NCI-H146 treated with DMSO at 0.1 percent for 48 hours (cell line): ENCODE data around the gene SLC25A3.

Source experiments
- DNase-seq: peaks from one replicate; lab custom pipeline; 2025; ENCODE audit not compliant: unreplicated experiment; lab: John Stamatoyannopoulos, UW

Gene SLC25A3

GRCh38 chr12:98653866-98654493 is 60.5 kb downstream of the SLC25A3 start:
- peak; percentile 39 for DNase-seq
